HL-60 (cell line): ENCODE measurements around the gene GNG3.

Experiments used
- GABPA ChIP-seq: IDR thresholded peaks from 2 replicates; pipeline ENCODE4 v1.6.1; 2012; ENCODE audit warnings: low read depth
- POLR2AphosphoS5 ChIP-seq: IDR thresholded peaks from 2 replicates; pipeline ENCODE4 v1.6.1; 2012; ENCODE audit warnings: low read depth
- TF ChIP-seq, protein P1 (sequence below): IDR thresholded peaks from one replicate; pipeline ENCODE4 v1.5.1; 2011; ENCODE audit warnings: low read length, control low read depth, inconsistent platforms; ENCODE audit not compliant: insufficient read depth
- TF ChIP-seq, protein P2 (sequence below): IDR thresholded peaks from 2 replicates; pipeline ENCODE4 v1.6.1; 2012; ENCODE audit warnings: low read depth; ENCODE audit not compliant: insufficient replicate concordance

DNA sequence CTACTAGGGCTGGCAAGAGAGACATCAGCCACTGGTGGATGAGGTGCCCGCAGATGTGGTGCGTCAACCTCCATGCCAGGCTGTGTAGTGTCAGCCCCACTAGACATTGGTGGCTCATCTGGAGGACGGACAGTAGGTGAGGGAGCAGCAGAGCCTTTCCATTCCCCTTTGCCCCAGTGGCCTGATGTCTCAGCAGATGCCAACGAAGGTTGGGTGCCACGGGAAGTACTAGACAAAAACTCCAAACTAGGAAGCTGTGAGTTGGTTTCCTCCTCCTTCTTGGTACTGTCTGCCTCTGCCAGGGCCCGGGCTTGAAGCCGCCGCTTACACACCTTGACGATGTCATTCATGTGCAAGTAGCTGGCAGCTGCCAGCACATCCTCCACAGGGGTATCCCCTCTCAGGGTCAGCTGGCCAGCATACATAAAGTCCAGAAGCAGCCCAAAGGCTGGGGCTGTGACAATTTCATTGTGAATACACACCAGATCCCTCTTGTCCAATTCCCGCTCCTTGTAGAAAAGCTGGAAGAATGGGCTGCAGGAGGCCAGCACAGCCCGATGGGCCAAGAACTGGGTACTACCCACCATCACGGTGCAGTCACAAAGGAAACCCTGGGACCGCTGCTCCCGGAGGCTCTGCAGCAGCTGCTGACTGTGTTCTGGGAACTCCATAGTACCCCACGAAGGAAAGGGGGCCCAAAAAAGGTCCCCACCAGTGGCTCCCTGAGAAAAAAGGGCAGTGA is 45.7 kb downstream of the GNG3 start:
- TF ChIP-seq, protein P1, sequence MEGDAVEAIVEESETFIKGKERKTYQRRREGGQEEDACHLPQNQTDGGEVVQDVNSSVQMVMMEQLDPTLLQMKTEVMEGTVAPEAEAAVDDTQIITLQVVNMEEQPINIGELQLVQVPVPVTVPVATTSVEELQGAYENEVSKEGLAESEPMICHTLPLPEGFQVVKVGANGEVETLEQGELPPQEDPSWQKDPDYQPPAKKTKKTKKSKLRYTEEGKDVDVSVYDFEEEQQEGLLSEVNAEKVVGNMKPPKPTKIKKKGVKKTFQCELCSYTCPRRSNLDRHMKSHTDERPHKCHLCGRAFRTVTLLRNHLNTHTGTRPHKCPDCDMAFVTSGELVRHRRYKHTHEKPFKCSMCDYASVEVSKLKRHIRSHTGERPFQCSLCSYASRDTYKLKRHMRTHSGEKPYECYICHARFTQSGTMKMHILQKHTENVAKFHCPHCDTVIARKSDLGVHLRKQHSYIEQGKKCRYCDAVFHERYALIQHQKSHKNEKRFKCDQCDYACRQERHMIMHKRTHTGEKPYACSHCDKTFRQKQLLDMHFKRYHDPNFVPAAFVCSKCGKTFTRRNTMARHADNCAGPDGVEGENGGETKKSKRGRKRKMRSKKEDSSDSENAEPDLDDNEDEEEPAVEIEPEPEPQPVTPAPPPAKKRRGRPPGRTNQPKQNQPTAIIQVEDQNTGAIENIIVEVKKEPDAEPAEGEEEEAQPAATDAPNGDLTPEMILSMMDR = no peak
- TF ChIP-seq, protein P2, sequence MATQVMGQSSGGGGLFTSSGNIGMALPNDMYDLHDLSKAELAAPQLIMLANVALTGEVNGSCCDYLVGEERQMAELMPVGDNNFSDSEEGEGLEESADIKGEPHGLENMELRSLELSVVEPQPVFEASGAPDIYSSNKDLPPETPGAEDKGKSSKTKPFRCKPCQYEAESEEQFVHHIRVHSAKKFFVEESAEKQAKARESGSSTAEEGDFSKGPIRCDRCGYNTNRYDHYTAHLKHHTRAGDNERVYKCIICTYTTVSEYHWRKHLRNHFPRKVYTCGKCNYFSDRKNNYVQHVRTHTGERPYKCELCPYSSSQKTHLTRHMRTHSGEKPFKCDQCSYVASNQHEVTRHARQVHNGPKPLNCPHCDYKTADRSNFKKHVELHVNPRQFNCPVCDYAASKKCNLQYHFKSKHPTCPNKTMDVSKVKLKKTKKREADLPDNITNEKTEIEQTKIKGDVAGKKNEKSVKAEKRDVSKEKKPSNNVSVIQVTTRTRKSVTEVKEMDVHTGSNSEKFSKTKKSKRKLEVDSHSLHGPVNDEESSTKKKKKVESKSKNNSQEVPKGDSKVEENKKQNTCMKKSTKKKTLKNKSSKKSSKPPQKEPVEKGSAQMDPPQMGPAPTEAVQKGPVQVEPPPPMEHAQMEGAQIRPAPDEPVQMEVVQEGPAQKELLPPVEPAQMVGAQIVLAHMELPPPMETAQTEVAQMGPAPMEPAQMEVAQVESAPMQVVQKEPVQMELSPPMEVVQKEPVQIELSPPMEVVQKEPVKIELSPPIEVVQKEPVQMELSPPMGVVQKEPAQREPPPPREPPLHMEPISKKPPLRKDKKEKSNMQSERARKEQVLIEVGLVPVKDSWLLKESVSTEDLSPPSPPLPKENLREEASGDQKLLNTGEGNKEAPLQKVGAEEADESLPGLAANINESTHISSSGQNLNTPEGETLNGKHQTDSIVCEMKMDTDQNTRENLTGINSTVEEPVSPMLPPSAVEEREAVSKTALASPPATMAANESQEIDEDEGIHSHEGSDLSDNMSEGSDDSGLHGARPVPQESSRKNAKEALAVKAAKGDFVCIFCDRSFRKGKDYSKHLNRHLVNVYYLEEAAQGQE = no peak
- no peak for TF ChIP-seq GABPA
- no peak for TF ChIP-seq POLR2AphosphoS5
